SU-DHL-6 (cell line): ENCODE measurements around the gene CD93.

Experiments used
- H2AFZ ChIP-seq: fragments of 200-600 bp; sonication (generic); 2 replicates; pipeline ENCODE4 v1.6.1; 2014; ENCODE audit warnings: low read depth, mild to moderate bottlenecking, moderate library complexity, mixed read lengths, antibody characterized with exemption, low read length; ENCODE audit not compliant: severe bottlenecking
- H3F3A ChIP-seq: fragments of 200-600 bp; shearing (Covaris generic); 2 replicates; pipeline ENCODE4 v1.6.0; 2016; ENCODE audit warnings: antibody characterized with exemption, mild to moderate bottlenecking; ENCODE audit not compliant: insufficient read depth
- H3K27ac ChIP-seq: fragments of 200-600 bp; sonication (generic); 2 replicates; pipeline ENCODE4 v1.5.1; 2016; ENCODE audit warnings: low read depth, mild to moderate bottlenecking, low read length, moderate library complexity, mixed read lengths
- H3K27me3 ChIP-seq: fragments of 200-600 bp; sonication (generic), shearing (Covaris generic); 2 replicates; pipeline ENCODE4 v1.6.0; 2014; ENCODE audit warnings: mild to moderate bottlenecking, low read length
- H3K36me3 ChIP-seq: fragments of 200-600 bp; sonication (generic); 2 replicates; pipeline ENCODE4 v1.6.1; 2014; ENCODE audit warnings: mild to moderate bottlenecking, low read length, mixed read lengths
- H3K4me2 ChIP-seq: fragments of 300-600, 200-600 bp; shearing (Covaris generic), sonication (generic); 2 replicates; pipeline ENCODE4 v1.6.0; 2014; ENCODE audit warnings: low read length, low read depth, mild to moderate bottlenecking; ENCODE audit not compliant: poor library complexity, severe bottlenecking
- H3K4me3 ChIP-seq: fragments of 200-600 bp; sonication (generic); 2 replicates; pipeline ENCODE4 v1.5.1; 2014; ENCODE audit warnings: antibody characterized with exemption, low read length, mild to moderate bottlenecking, mixed read lengths; ENCODE audit not compliant: insufficient read depth, poor library complexity, severe bottlenecking
- H3K79me2 ChIP-seq: fragments of 200-600 bp; sonication (generic); 2 replicates; pipeline ENCODE4 v1.6.1; 2014; ENCODE audit warnings: mild to moderate bottlenecking, low read length, moderate library complexity; ENCODE audit not compliant: insufficient read depth
- H3K9ac ChIP-seq: fragments of 200-600 bp; sonication (generic); 2 replicates; pipeline ENCODE4 v1.7.0; 2014; ENCODE audit warnings: mild to moderate bottlenecking, low read length
- H3K9me2 ChIP-seq: fragments of 200-600 bp; sonication (generic); replicated peaks from 2 replicates; pipeline ENCODE4 v1.6.1; 2014; ENCODE audit warnings: low read length; ENCODE audit not compliant: insufficient read depth
- H3K9me3 ChIP-seq: fragments of 200-600 bp; sonication (generic); 2 replicates; pipeline ENCODE4 v1.6.1; 2014; ENCODE audit warnings: low read length, mixed read lengths; ENCODE audit not compliant: insufficient read depth
- H4K20me1 ChIP-seq: fragments of 200-600 bp; sonication (generic); 2 replicates; pipeline ENCODE4 v1.6.1; 2014; ENCODE audit warnings: low read depth, mild to moderate bottlenecking, antibody characterized with exemption, low read length, moderate library complexity, mixed read lengths
- EZH2phosphoT487 ChIP-seq: fragments of 200-600 bp; sonication (generic), shearing (Covaris generic); conservative IDR thresholded peaks from 2 replicates; pipeline ENCODE4 v1.6.1; 2018; ENCODE audit warnings: mild to moderate bottlenecking, antibody characterized with exemption, low read length, moderate library complexity, mixed read lengths
- TF ChIP-seq, protein P1 (sequence below): fragments of 200-600 bp; sonication (generic); IDR thresholded peaks from one replicate; pipeline ENCODE4 v1.5.1; 2017; ENCODE audit warnings: antibody characterized with exemption, mild to moderate bottlenecking, low read length, moderate library complexity; ENCODE audit not compliant: insufficient read depth, poor library complexity, severe bottlenecking

CD93 gene

DNA sequence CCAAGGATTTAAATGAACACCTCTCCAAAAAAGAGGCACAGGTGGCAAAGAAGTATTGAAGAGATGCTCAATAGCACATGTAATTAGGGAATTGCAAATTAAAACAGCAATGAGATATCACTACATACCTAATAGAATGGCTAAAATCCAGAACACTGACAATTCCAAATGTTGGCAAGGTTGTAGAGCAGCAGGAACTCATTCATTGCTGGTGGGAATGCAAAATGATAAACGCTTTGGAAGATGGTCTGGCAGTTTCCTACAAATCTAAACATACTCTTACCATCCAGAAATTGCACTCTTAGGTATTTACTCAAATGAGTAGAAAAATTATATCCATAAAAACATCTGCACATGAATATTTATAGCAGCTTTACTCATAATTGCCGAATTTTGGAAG is 17.0 kb downstream of the CD93 start:
- no peaks in the 10 kb centered on the region for H3K9me2 ChIP-seq
- H3K9ac ChIP-seq = no peak overlapping the region
- no peaks in the 10 kb centered on the region for H4K20me1 ChIP-seq
- H3F3A ChIP-seq = no peaks in the 10 kb centered on the region
- TF ChIP-seq EZH2phosphoT487 = no peak
- TF ChIP-seq, protein P1, sequence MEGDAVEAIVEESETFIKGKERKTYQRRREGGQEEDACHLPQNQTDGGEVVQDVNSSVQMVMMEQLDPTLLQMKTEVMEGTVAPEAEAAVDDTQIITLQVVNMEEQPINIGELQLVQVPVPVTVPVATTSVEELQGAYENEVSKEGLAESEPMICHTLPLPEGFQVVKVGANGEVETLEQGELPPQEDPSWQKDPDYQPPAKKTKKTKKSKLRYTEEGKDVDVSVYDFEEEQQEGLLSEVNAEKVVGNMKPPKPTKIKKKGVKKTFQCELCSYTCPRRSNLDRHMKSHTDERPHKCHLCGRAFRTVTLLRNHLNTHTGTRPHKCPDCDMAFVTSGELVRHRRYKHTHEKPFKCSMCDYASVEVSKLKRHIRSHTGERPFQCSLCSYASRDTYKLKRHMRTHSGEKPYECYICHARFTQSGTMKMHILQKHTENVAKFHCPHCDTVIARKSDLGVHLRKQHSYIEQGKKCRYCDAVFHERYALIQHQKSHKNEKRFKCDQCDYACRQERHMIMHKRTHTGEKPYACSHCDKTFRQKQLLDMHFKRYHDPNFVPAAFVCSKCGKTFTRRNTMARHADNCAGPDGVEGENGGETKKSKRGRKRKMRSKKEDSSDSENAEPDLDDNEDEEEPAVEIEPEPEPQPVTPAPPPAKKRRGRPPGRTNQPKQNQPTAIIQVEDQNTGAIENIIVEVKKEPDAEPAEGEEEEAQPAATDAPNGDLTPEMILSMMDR = no peak
- no peaks in the 10 kb centered on the region for H3K27me3 ChIP-seq
- no peak overlapping the region for H3K4me2 ChIP-seq
- H3K4me3 ChIP-seq = no peak overlapping the region
- no peak overlapping the region for H3K27ac ChIP-seq
- no peak overlapping the region for H2AFZ ChIP-seq
- no peaks in the 10 kb centered on the region for H3K79me2 ChIP-seq
- no peaks in the 10 kb centered on the region for H3K9me3 ChIP-seq
- no peaks in the 10 kb centered on the region for H3K36me3 ChIP-seq

DNA sequence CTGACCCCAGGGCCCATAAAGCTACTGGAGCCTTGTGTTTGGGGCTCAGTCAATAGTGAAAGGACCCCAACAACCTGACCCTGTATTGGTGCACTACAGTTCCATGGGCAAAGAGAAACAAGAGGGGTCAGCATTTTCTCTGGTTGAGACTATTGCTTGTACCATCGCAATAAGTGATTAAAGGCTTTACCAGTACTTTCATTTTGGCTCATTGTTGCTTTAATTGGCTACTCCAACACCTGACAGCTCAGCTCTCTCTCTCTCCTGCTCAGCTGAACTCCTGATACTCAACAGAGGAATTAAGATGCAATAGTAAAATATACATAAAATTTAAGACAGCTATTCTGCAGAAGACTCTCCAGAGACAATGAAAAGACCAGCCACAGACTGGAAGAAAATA is 17.8 kb downstream of the CD93 start:
- Histone ChIP-seq H3K9me2 (no peaks in the 10 kb centered on the region), H3K27ac (no peak overlapping the region), H3K4me3 (no peak overlapping the region), H3K4me2 (no peak overlapping the region), H3K9ac (no peak overlapping the region), H3K36me3 (no peaks in the 10 kb centered on the region), H2AFZ (no peak overlapping the region), H3F3A (no peaks in the 10 kb centered on the region), H3K9me3 (no peaks in the 10 kb centered on the region), H3K79me2 (no peaks in the 10 kb centered on the region), H4K20me1 (no peaks in the 10 kb centered on the region), H3K27me3 (no peaks in the 10 kb centered on the region)
- TF ChIP-seq EZH2phosphoT487 = no peak
- TF ChIP-seq, protein P1 = no peak

DNA sequence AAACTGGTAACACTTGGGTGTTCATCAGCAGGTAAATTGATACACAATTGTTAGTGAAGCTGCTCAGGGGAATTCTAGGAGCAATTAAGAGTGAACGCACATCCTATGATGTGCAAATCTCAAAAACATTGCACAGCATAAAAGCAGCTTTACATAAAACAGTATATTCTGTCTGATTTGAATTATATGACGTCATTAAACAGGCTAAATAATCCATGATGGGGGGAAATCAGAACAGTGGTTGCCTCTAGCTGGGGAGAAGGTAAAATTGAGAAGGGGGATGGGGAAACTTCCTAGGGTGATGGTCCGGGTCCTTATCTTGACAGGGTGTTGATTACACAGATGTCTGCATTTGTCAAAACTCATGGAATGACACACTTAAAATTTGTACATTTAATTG is 19.4 kb downstream of the CD93 start:
- Histone ChIP-seq H3F3A (no peaks in the 10 kb centered on the region), H3K36me3 (no peaks in the 10 kb centered on the region), H3K9ac (no peak overlapping the region), H4K20me1 (no peaks in the 10 kb centered on the region), H3K79me2 (no peaks in the 10 kb centered on the region), H3K4me2 (no peak overlapping the region), H3K9me2 (no peaks in the 10 kb centered on the region), H3K9me3 (no peaks in the 10 kb centered on the region), H3K4me3 (no peak overlapping the region), H3K27me3 (no peaks in the 10 kb centered on the region), H2AFZ (no peak overlapping the region), H3K27ac (no peak overlapping the region)
- TF ChIP-seq EZH2phosphoT487 = no peak
- TF ChIP-seq, protein P1 = no peak
